Natural killer cell (primary cell): ENCODE data around the gene GOLGA3. TPM values are rescaled to one million over a fixed set of nuclear protein-coding genes. Genes with fewer than 3 reads are reported as not detected.

Source experiments
- ATAC-seq, 3 donors: fragments of 150-1000 bp in 2 of 3; fragments of 200-7000 bp in 1 of 3; cut with Tn5 transposase; 1 replicate in 1 of 3; 2 replicates in 2 of 3; pipeline ENCODE4 v1.10.0; 2021; ENCODE audit warnings: mild to moderate bottlenecking in 2 of 3, moderate library complexity in 2 of 3
- DNase-seq, 2 donors: peaks; one replicate each; pipeline versions ENCODE4 v3.0.0 to v3.0.0-alpha.2; 2013 to 2021; ENCODE audit warnings: mixed read lengths in 1 of 2
- H3K27ac ChIP-seq: one replicate; pipeline ENCODE4 v1.5.1; 2013; ENCODE audit warnings: mild to moderate bottlenecking, low read length
- H3K27me3 ChIP-seq: one replicate; pipeline ENCODE4 v1.6.1; 2013; ENCODE audit warnings: low read length; ENCODE audit not compliant: control insufficient read depth, insufficient read depth
- H3K36me3 ChIP-seq: one replicate; pipeline ENCODE4 v1.6.1; 2013; ENCODE audit warnings: low read length; ENCODE audit not compliant: control insufficient read depth, insufficient read depth
- H3K4me1 ChIP-seq: one replicate; pipeline ENCODE4 v1.6.1; 2013; ENCODE audit warnings: low read length; ENCODE audit not compliant: control insufficient read depth, insufficient read depth
- H3K4me3 ChIP-seq: one replicate; pipeline ENCODE4 v1.5.1; 2013; ENCODE audit warnings: low read length
- H3K9me3 ChIP-seq: one replicate; pipeline ENCODE4 v1.6.1; 2013; ENCODE audit warnings: low read length; ENCODE audit not compliant: control insufficient read depth, insufficient read depth
- H3K27ac Mint-ChIP-seq, 2 donors: one replicate each; pipeline ENCODE4 v1.8.0; 2022; ENCODE audit warnings: mild to moderate bottlenecking in 2 of 2, mixed read lengths in 2 of 2, moderate library complexity in 1 of 2
- H3K27me3 Mint-ChIP-seq, 2 donors: one replicate each; pipeline ENCODE4 v1.8.0; 2022; ENCODE audit warnings: low read depth in 2 of 2, mixed read lengths in 2 of 2
- H3K36me3 Mint-ChIP-seq: one replicate; pipeline ENCODE4 v1.8.0; 2022; ENCODE audit warnings: mixed read lengths
- H3K4me1 Mint-ChIP-seq, 2 donors: one replicate each; pipeline ENCODE4 v1.8.0; 2022; ENCODE audit warnings: mixed read lengths in 2 of 2
- H3K4me3 Mint-ChIP-seq: one replicate; pipeline ENCODE4 v1.8.0; 2022; ENCODE audit warnings: mild to moderate bottlenecking, moderate library complexity, mixed read lengths
- H3K9me3 Mint-ChIP-seq, 2 donors: one replicate each; pipeline ENCODE4 v1.8.0; 2022; ENCODE audit warnings: mixed read lengths in 2 of 2
- CTCF ChIP-seq: fragments of 200-600 bp; IDR thresholded peaks from one replicate; pipeline ENCODE4 v1.8.0; 2022; ENCODE audit warnings: antibody characterized with exemption
- WGBS: methylation state at CpG from one replicate; pipeline ENCODE4 v1.1.7; 2013; ENCODE audit warnings: missing lambda C conversion rate; ENCODE audit not compliant: insufficient coverage; 5-methylcytosine and 5-hydroxymethylcytosine counted together
- intact Hi-C: fragments of 100-400 bp; cut with micrococcal nuclease; formaldehyde crosslinking; loops from one replicate; pipeline ENCODE4 v1.14.2; 2022
- total RNA-seq, 4 donors: library from RNA; stranded (reverse); fragments of 120-200 nt in 1 of 4; gene quantifications; one replicate each; pipeline versions ENCODE4 v1.2.3 to v1.2.4, GENCODE V29; 2013 to 2022

The GOLGA3 gene
- total RNA-seq, 3 donors from 2014 or later (not counting 1 experiment from before 2014, with no cell fraction given) = 39.1 to 54.3 (median 50.9) TPM

GRCh38 chr12:132784580-132784979 is 44.1 kb downstream of the GOLGA3 start:
- Histone ChIP-seq H3K27me3 (no peaks in the 10 kb centered on the region), H3K4me3 (no peak overlapping the region), H3K4me1 (no peaks in the 10 kb centered on the region), H3K9me3 (no peaks in the 10 kb centered on the region), H3K36me3 (peaks cover 72% of the 10 kb centered on the region), H3K27ac (no peak overlapping the region)
- DNase-seq = no peak
- TF ChIP-seq CTCF = no peak
- peak overlapping the region in 1 of 2 donors; percentile 64 for H3K27ac Mint-ChIP-seq
- peak in 1 of 3 donors; percentile 31 for ATAC-seq
- no peaks in the 10 kb centered on the region for H3K36me3 Mint-ChIP-seq
- H3K4me3 Mint-ChIP-seq = no peak overlapping the region
- no peaks in the 10 kb centered on the region for H3K4me1 Mint-ChIP-seq
- intact Hi-C loops = no loop called here
- WGBS = 89% methylated on average over 9 of the region's 9 CpGs
- H3K9me3 Mint-ChIP-seq = no peaks in the 10 kb centered on the region
- no peaks in the 10 kb centered on the region for H3K27me3 Mint-ChIP-seq

- DNase-seq = no peak
- H3K4me1 Mint-ChIP-seq = no peaks in the 10 kb centered on the region
- H3K27me3 ChIP-seq = no peaks in the 10 kb centered on the region
- H3K36me3 Mint-ChIP-seq = no peaks in the 10 kb centered on the region
- H3K9me3 ChIP-seq = no peaks in the 10 kb centered on the region
- H3K4me3 Mint-ChIP-seq = no peak overlapping the region
- H3K4me1 ChIP-seq = no peaks in the 10 kb centered on the region
- H3K27me3 Mint-ChIP-seq = no peaks in the 10 kb centered on the region
- H3K27ac ChIP-seq = no peak overlapping the region
- H3K36me3 ChIP-seq = peaks cover 70% of the 10 kb centered on the region
- TF ChIP-seq CTCF = no peak
- H3K9me3 Mint-ChIP-seq = no peaks in the 10 kb centered on the region
- intact Hi-C loops = no loop called here
- ATAC-seq = no peak
- no peak overlapping the region for H3K4me3 ChIP-seq
- 88% methylated on average over 22 of the region's 22 CpGs for WGBS
- H3K27ac Mint-ChIP-seq = no peak overlapping the region
Measured at GRCh38 chr12:132783917-132784531, 44.6 kb downstream of the GOLGA3 start.

GRCh38 chr12:132781938-132782337 is 46.7 kb downstream of the GOLGA3 start:
- Mint-ChIP-seq H3K27me3 (no peaks in the 10 kb centered on the region), H3K4me1 (no peaks in the 10 kb centered on the region), H3K9me3 (no peaks in the 10 kb centered on the region), H3K36me3 (no peaks in the 10 kb centered on the region), H3K4me3 (no peak overlapping the region), H3K27ac (no peak overlapping the region)
- Histone ChIP-seq H3K36me3 (peaks cover 70% of the 10 kb centered on the region), H3K27ac (no peak overlapping the region), H3K4me1 (no peaks in the 10 kb centered on the region), H3K27me3 (no peaks in the 10 kb centered on the region), H3K4me3 (no peak overlapping the region), H3K9me3 (no peaks in the 10 kb centered on the region)
- intact Hi-C loops = no loop called here
- DNase-seq (no peak), ATAC-seq (no peak)
- 97% methylated on average over 12 of the region's 12 CpGs for WGBS
- TF ChIP-seq CTCF = no peak

- no peak overlapping the region for H3K4me3 ChIP-seq
- ATAC-seq (peak in 1 of 3 donors; percentile 35), DNase-seq (no peak)
- no peak overlapping the region for H3K4me3 Mint-ChIP-seq
- WGBS = 97% methylated on average over 30 of the region's 30 CpGs
- no peak overlapping the region for H3K27ac Mint-ChIP-seq
- H3K36me3 Mint-ChIP-seq = no peaks in the 10 kb centered on the region
- H3K9me3 Mint-ChIP-seq = no peaks in the 10 kb centered on the region
- H3K27me3 Mint-ChIP-seq = no peaks in the 10 kb centered on the region
- H3K27ac ChIP-seq = no peak overlapping the region
- H3K27me3 ChIP-seq = no peaks in the 10 kb centered on the region
- H3K9me3 ChIP-seq = no peaks in the 10 kb centered on the region
- H3K36me3 ChIP-seq = peaks cover 73% of the 10 kb centered on the region
- intact Hi-C loops = no loop called here
- no peaks in the 10 kb centered on the region for H3K4me1 Mint-ChIP-seq
- no peaks in the 10 kb centered on the region for H3K4me1 ChIP-seq
- TF ChIP-seq CTCF = no peak
Measured at GRCh38 chr12:132779781-132780353, 48.8 kb downstream of the GOLGA3 start.
